Endothelial cell of umbilical vein (primary cell): ENCODE data around the gene LKAAEAR1. TPM values are rescaled to one million over a fixed set of nuclear protein-coding genes. Genes with fewer than 3 reads are reported as not detected.

Experiments used
- BruUV-seq: library from RNA; stranded (reverse); fragments of 400-500 nt; replicated peaks from 2 replicates; lab custom pipeline; 2021; lab: Mats Ljungman, UMichigan
- CTCF ChIA-PET: fragments of 300-600, 350-600 bp; sonication (Branson Sonifier 250); formaldehyde crosslinking; loops from one replicate; lab custom pipeline; 2021; ENCODE audit warnings: antibody characterized with exemption, inconsistent platforms; lab: Charles Lee
- POLR2A ChIA-PET: fragments of 300-600, 350-600 bp; sonication (Branson Sonifier 250); formaldehyde crosslinking; loops from one replicate; lab custom pipeline; 2021; ENCODE audit warnings: antibody characterized with exemption, inconsistent platforms; lab: Charles Lee
- DNase-seq: peaks from one replicate; pipeline ENCODE4 v3.0.0-alpha.2; 2011; ENCODE audit warnings: low read depth, low spot score
- FAIRE-seq: peaks from 2 replicates; lab custom pipeline; 2011; peaks lifted over from hg19 to GRCh38; lab: Jason Lieb, UNC
- H2AFZ ChIP-seq: 2 replicates; pipeline ENCODE4 v1.6.0; 2012; ENCODE audit warnings: low read depth, low read length, control low read depth, inconsistent platforms
- H3K27ac ChIP-seq: 2 replicates; pipeline ENCODE4 v1.5.1; 2011; ENCODE audit warnings: low read depth, mild to moderate bottlenecking, control low read depth, low read length, moderate library complexity; ENCODE audit not compliant: insufficient read depth
- H3K27me3 ChIP-seq, 2 experiments: 2 replicates each; pipeline versions ENCODE4 v1.6.0 to v1.6.1; 2011; ENCODE audit warnings: low read length in 2 of 2, mixed read lengths in 1 of 2; ENCODE audit not compliant: control insufficient read depth in 2 of 2, insufficient read depth in 2 of 2
- H3K36me3 ChIP-seq, 2 experiments: 2 replicates in 1 of 2; 3 replicates in 1 of 2; pipeline ENCODE4 v1.5.1; 2011; ENCODE audit warnings: low read length in 2 of 2, mild to moderate bottlenecking in 1 of 2, moderate library complexity in 1 of 2; ENCODE audit not compliant: control insufficient read depth in 2 of 2, insufficient read depth in 2 of 2; ENCODE audit errors: extremely low read depth in 1 of 2
- H3K4me1 ChIP-seq: 3 replicates; pipeline ENCODE4 v1.5.1; 2011; ENCODE audit warnings: mild to moderate bottlenecking, low read length; ENCODE audit not compliant: control insufficient read depth, insufficient read depth; ENCODE audit errors: extremely low read depth
- H3K4me2 ChIP-seq: 2 replicates; pipeline ENCODE4 v1.6.1; 2011; ENCODE audit warnings: low read length, control low read depth, mixed read lengths; ENCODE audit not compliant: insufficient read depth
- H3K4me3 ChIP-seq, 3 experiments: fragments of 200-600 bp in 1 of 3; sonication (generic), shearing (Covaris generic) in 1 of 3; replicated peaks in 1 of 3; 2 replicates each; pipeline ENCODE4 v1.5.1; 2011 to 2016; ENCODE audit warnings: control low read depth in 3 of 3, low read length in 3 of 3, mild to moderate bottlenecking in 2 of 3, inconsistent platforms in 1 of 3, low read depth in 1 of 3, moderate library complexity in 1 of 3; ENCODE audit not compliant: insufficient read depth in 1 of 3
- H3K79me2 ChIP-seq: 2 replicates; pipeline ENCODE4 v1.6.0; 2012; ENCODE audit warnings: low read length, inconsistent platforms; ENCODE audit not compliant: control insufficient read depth, insufficient read depth
- H3K9ac ChIP-seq: replicated peaks from 2 replicates; pipeline ENCODE3; 2011; ENCODE audit warnings: low read length, control low read depth; ENCODE audit not compliant: insufficient read depth; ENCODE audit errors: extremely low read depth
- H3K9me1 ChIP-seq: replicated peaks from 3 replicates; pipeline ENCODE4 v1.6.0; 2011; ENCODE audit warnings: mild to moderate bottlenecking, low read length; ENCODE audit not compliant: control insufficient read depth, insufficient read depth; ENCODE audit errors: extremely low read depth
- H3K9me3 ChIP-seq: replicated peaks from 2 replicates; pipeline ENCODE4 v1.5.1; 2012; ENCODE audit warnings: low read length, inconsistent platforms; ENCODE audit not compliant: control insufficient read depth, insufficient read depth
- H4K20me1 ChIP-seq: replicated peaks from 2 replicates; pipeline ENCODE3; 2011; ENCODE audit warnings: mild to moderate bottlenecking, low read length; ENCODE audit not compliant: control insufficient read depth, insufficient read depth; ENCODE audit errors: extremely low read depth
- CTCF ChIP-seq, 2 donors: IDR thresholded peaks; 1 replicate in 1 of 2; 2 replicates in 1 of 2; pipeline ENCODE4 v1.5.1; 2011; ENCODE audit warnings: low read length in 2 of 2, mild to moderate bottlenecking in 2 of 2, moderate library complexity in 2 of 2, control low read depth in 1 of 2, inconsistent platforms in 1 of 2, low read depth in 1 of 2; ENCODE audit not compliant: insufficient read depth in 1 of 2; ENCODE audit errors: extremely low read depth in 1 of 2
- EZH2 ChIP-seq: IDR thresholded peaks from 2 replicates; pipeline ENCODE4 v1.6.1; 2012; ENCODE audit warnings: borderline replicate concordance, low read depth, mild to moderate bottlenecking, moderate library complexity, low read length, inconsistent platforms; ENCODE audit not compliant: severe bottlenecking
- FOS ChIP-seq: IDR thresholded peaks from 2 replicates; pipeline ENCODE4 v1.6.1; 2011; ENCODE audit warnings: mild to moderate bottlenecking, low read length, moderate library complexity, borderline replicate concordance; ENCODE audit not compliant: insufficient read depth
- GATA2 ChIP-seq: IDR thresholded peaks from 2 replicates; pipeline ENCODE4 v1.7.0; 2011; ENCODE audit warnings: low read depth, mild to moderate bottlenecking, moderate library complexity, mixed read lengths, low read length; ENCODE audit not compliant: insufficient read length, insufficient read depth
- JUN ChIP-seq: IDR thresholded peaks from 2 replicates; pipeline ENCODE4 v1.6.1; 2011; ENCODE audit warnings: borderline replicate concordance, low read depth; ENCODE audit not compliant: insufficient read length, insufficient read depth
- MAX ChIP-seq: IDR thresholded peaks from 2 replicates; pipeline ENCODE4 v1.6.1; 2011; ENCODE audit not compliant: insufficient read depth, insufficient read length
- MYC ChIP-seq: IDR thresholded peaks from one replicate; pipeline ENCODE4 v1.6.1; 2011; ENCODE audit warnings: mild to moderate bottlenecking, low read depth, low read length
- POLR2A ChIP-seq: IDR thresholded peaks from 2 replicates; pipeline ENCODE4 v1.6.1; 2012; ENCODE audit warnings: low read depth, mild to moderate bottlenecking, control low read depth, low read length
- POLR2AphosphoS5 ChIP-seq: IDR thresholded peaks from 2 replicates; pipeline ENCODE4 v1.6.1; 2012; ENCODE audit warnings: low read depth, mild to moderate bottlenecking, control low read depth, low read length, moderate library complexity; ENCODE audit not compliant: insufficient read depth
- dilution Hi-C: fragments of 300-500 bp; cut with MboI; formaldehyde crosslinking; loops from one replicate; pipeline ENCODE4 v1.15.0; 2019; ENCODE audit warnings: low sequenced_read_pairs; ENCODE audit not compliant: extremely low pct_ligation_motif_present
- intact Hi-C: fragments of 100-400 bp; cut with micrococcal nuclease; formaldehyde crosslinking; loops from one replicate; pipeline ENCODE4 v1.10.0; 2022
- polyA plus RNA-seq, 4 experiments: library from polyadenylated mRNA; depleted of rRNA in 3 of 4; stranded (reverse) in 3 of 4; unstranded in 1 of 4; fragments of >200 nt; gene quantifications; 2 replicates each; pipeline versions ENCODE4 v1.2.1 to v1.2.3, GENCODE V29; 2011 to 2012; ENCODE audit warnings: missing spikeins in 1 of 4
- total RNA-seq: library from RNA; stranded (reverse); gene quantifications from 2 replicates; pipeline ENCODE4 v1.2.3, GENCODE V29; 2021

The LKAAEAR1 gene
- total and polyA plus RNA-seq, 2 donors (not counting 3 experiments of a cell fraction or from before 2014, with no cell fraction given) = 0.29 TPM; not detected in 1

- Histone ChIP-seq H3K9me1 (no peaks in the 10 kb centered on the region), H3K9ac (no peak overlapping the region)
- FAIRE-seq = no peak
Observed at GRCh38 chr20:64035066-64035932, 48.9 kb downstream of the LKAAEAR1 start.

GRCh38 chr20:64033981-64034493 is 50.2 kb downstream of the LKAAEAR1 start:
- no peaks in the 10 kb centered on the region for H3K27me3 ChIP-seq
- no TSS peak for BruUV-seq
- peaks cover 7% of the 10 kb centered on the region for H3K4me1 ChIP-seq
- POLR2A ChIA-PET = no interaction called here
- no peak overlapping the region for H3K9ac ChIP-seq
- H3K36me3 ChIP-seq = peaks cover 5 to 23% of the 10 kb centered on the region in 2 experiments
- H3K9me1 ChIP-seq = no peaks in the 10 kb centered on the region
- CTCF ChIA-PET = interaction anchor here (1.3 to 1.7 kb wide), 2 partner anchors 20 to 23 kb away, joined by 3 to 6 read pairs; no protein-coding TSS in a partner anchor
- H3K4me3 ChIP-seq = no peak overlapping the region
- FAIRE-seq (no peak), DNase-seq (no peak)
- H3K4me2 ChIP-seq = no peak overlapping the region
- no peak for TF ChIP-seq MAX
- TF ChIP-seq FOS = no peak
- no peak for TF ChIP-seq MYC
- no peak for TF ChIP-seq JUN
- no peak for TF ChIP-seq CTCF (IDR thresholded peaks at IDR 0.05; ENCODE audit: extremely low read depth in 1 of 2, insufficient read depth in 1 of 2, low read depth in 1 of 2, low read length in 2 of 2)
- TF ChIP-seq EZH2 = no peak
- dilution Hi-C loops (no loop called here), intact Hi-C loops (no loop called here)
- no peaks in the 10 kb centered on the region for H3K79me2 ChIP-seq
- H3K9me3 ChIP-seq = no peaks in the 10 kb centered on the region
- H2AFZ ChIP-seq = no peak overlapping the region
- no peaks in the 10 kb centered on the region for H4K20me1 ChIP-seq
- H3K27ac ChIP-seq = no peak overlapping the region

More at GRCh38 chr20:64035066-64035932, 48.9 kb downstream of the LKAAEAR1 start:
- Histone ChIP-seq H3K27ac (no peak overlapping the region), H3K36me3 (peaks cover 5 to 13% of the 10 kb centered on the region in 2 experiments), H2AFZ (no peak overlapping the region), H3K4me3 (no peak overlapping the region), H3K9me3 (no peaks in the 10 kb centered on the region), H4K20me1 (no peaks in the 10 kb centered on the region), H3K27me3 (no peaks in the 10 kb centered on the region), H3K4me2 (no peak overlapping the region), H3K79me2 (no peaks in the 10 kb centered on the region), H3K4me1 (peaks cover 19% of the 10 kb centered on the region)
- DNase-seq = no peak
- intact Hi-C loops (no loop called here), dilution Hi-C loops (no loop called here)
- POLR2A ChIA-PET = no interaction called here
- no TSS peak for BruUV-seq
- CTCF ChIA-PET = interaction anchor here (1.7 to 7.5 kb wide), 2 partner anchors 20 to 22 kb away, joined by 6 to 412 read pairs; partner anchors contain the start of genes SOX18 and TCEA2
- peak; percentile 15 for TF ChIP-seq POLR2A
- TF ChIP-seq GATA2 = no peak
- TF ChIP-seq POLR2AphosphoS5 = peak; percentile 13
- no peak for TF ChIP-seq EZH2
